ENCODE data around the gene PRDX2. TPM values are rescaled to one million over a fixed set of nuclear protein-coding genes. Genes with fewer than 3 reads are reported as not detected.

The PRDX2 gene
- total RNA-seq, 3 donors from 2014 or later: 225 to 266 (median 256) TPM

DNA sequence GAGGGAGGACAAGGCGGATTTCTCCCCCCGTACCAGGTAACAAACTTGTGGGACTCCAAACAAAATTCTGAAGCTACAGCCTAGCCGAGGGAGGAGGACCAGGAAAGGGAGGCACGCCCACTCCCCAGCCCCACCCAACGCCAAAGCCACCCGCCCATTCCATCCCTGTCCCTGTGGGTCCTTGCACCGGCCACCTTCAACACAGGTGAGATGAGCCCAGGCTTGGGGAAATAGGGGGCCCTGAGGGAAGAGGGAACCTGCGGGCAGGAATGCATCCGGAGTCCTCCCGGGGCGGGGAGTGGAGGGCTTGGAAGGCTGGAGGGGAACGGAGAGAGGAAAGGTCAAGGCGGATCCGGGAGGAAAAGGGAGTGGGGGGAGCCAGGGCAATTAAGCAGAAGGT, 50.0 kb downstream of the PRDX2 start, which contains the start of gene BEST2:
Gene BEST2 (plus strand): TSS at position 157 of the 400 bp plus-strand sequence. CDS start 802 bp downstream, outside the sequence.
- no peak within 1 kb of the TSS for H3K4me3 ChIP-seq
- peaks cover 13% of the 10 kb centered on the region for H3K4me1 ChIP-seq (ENCODE audit: low read depth)
- no peaks in the 10 kb centered on the region for H3K36me3 ChIP-seq (ENCODE audit: low read depth)
- intact Hi-C loops (cut with DNase I, micrococcal nuclease): no loop called here
- no peak for TF ChIP-seq CTCF (IDR thresholded peaks at IDR 0.05)
- H3K9me3 ChIP-seq: no peaks in the 10 kb centered on the region
- ATAC-seq (peak; percentile 44), DNase-seq (peak in 1 of 3 donors; percentile 50)

DNA sequence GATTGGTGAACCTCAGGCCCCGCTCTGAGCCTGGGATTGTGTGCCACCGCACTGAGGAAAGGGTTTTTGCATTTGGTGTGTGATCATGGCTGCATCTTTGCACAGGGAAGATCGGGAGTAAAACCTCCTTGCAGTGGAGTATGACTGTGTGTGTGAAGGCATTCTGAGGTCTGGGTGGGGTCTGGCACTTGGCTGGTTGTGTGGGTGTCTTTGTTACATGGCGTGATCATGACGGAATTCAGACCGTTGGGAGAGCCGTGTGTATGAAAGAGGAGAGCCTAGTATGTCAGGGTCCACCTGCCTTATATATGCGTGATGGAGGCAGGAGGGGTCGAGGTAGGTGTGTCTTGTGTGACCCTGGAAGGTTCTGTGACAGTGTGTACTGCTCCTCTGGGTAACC, 50.7 kb downstream of the PRDX2 start:
- H3K9me3 ChIP-seq: no peaks in the 10 kb centered on the region
- DNase-seq: no peak
- TF ChIP-seq CTCF (IDR thresholded peaks at IDR 0.05): no peak
- peaks cover 13% of the 10 kb centered on the region for H3K4me1 ChIP-seq (ENCODE audit: low read depth)
- no peaks in the 10 kb centered on the region for H3K36me3 ChIP-seq (ENCODE audit: low read depth)
- ATAC-seq: peak; percentile 1
- H3K4me3 ChIP-seq: no peak overlapping the region
- intact Hi-C loops (cut with DNase I, micrococcal nuclease): no loop called here

GRCh38 chr19:12749938-12750521, 51.6 kb downstream of the PRDX2 start:
- peak; percentile 78 for ATAC-seq
- peak; percentile 42 to 81 (median 68) for DNase-seq
- intact Hi-C loops (cut with DNase I, micrococcal nuclease): no loop called here
- H3K4me1 ChIP-seq (ENCODE audit: low read depth): peaks cover 13% of the 10 kb centered on the region
- no peaks in the 10 kb centered on the region for H3K9me3 ChIP-seq
- no peak for TF ChIP-seq CTCF (IDR thresholded peaks at IDR 0.05)
- H3K4me3 ChIP-seq: no peak overlapping the region
- no peaks in the 10 kb centered on the region for H3K36me3 ChIP-seq (ENCODE audit: low read depth)

- no peak for DNase-seq
- Histone ChIP-seq H3K4me1 (ENCODE audit: low read depth) (peaks cover 13% of the 10 kb centered on the region), H3K4me3 (no peak overlapping the region), H3K9me3 (no peaks in the 10 kb centered on the region), H3K36me3 (ENCODE audit: low read depth) (no peaks in the 10 kb centered on the region)
- ATAC-seq: no peak
- intact Hi-C loops (cut with DNase I, micrococcal nuclease): no loop called here
- no peak for TF ChIP-seq CTCF (IDR thresholded peaks at IDR 0.05)
Observed at GRCh38 chr19:12748489-12748888, 53.1 kb downstream of the PRDX2 start.

Small RNA genes within 50 kb of the gene (microRNA-seq; reads per million reads assigned to microRNA genes)
- gene MIR5684: 0.70 reads per million

Other genes with a start within 250 kb of the PRDX2 start
- 10 to 100 TPM in 1 of 3 donors, 1 to 10 TPM in 2; 8.6 to 11.3 (median 8.8) TPM for gene ZNF490, start 191.0 kb downstream of the PRDX2 start, total RNA-seq
- 10 to 100 TPM; 22.5 to 29.7 (median 26.9) TPM for gene ZNF791, start 190.9 kb downstream of the PRDX2 start, total RNA-seq
- 100 to 1,000 TPM in 1 of 3 donors, 10 to 100 TPM in 2; 92.7 to 104 (median 96.6) TPM for gene MAN2B1, start 135.1 kb downstream of the PRDX2 start, total RNA-seq
- gene WDR83, start 135.0 kb downstream of the PRDX2 start, total RNA-seq: 10 to 100 TPM in 1 of 3 donors, 1 to 10 TPM in 2; 6.4 to 13.4 (median 7.4) TPM
- gene DHPS, start 119.9 kb downstream of the PRDX2 start, total RNA-seq: 10 to 100 TPM; 71.4 to 91.4 (median 88.9) TPM
- not detected for gene GNG14, start 113.8 kb downstream of the PRDX2 start, total RNA-seq
- 1 to 10 TPM; 6.0 to 8.9 (median 7.8) TPM for gene FBXW9, start 105.2 kb downstream of the PRDX2 start, total RNA-seq
- gene TNPO2, start 77.9 kb downstream of the PRDX2 start, total RNA-seq: 10 to 100 TPM; 48.9 to 73.3 (median 66.9) TPM
- 100 to 1,000 TPM; 122 to 164 (median 146) TPM for gene TRIR, start 67.1 kb downstream of the PRDX2 start, total RNA-seq
- gene GET3, start 64.3 kb downstream of the PRDX2 start, total RNA-seq: 10 to 100 TPM; 44.8 to 70.5 (median 50.0) TPM
- gene BEST2, start 50.0 kb downstream of the PRDX2 start, total RNA-seq: 100 to 1,000 TPM in 1 of 3 donors, 10 to 100 TPM in 2; 29.0 to 167 (median 32.2) TPM
- gene HOOK2, start 26.2 kb downstream of the PRDX2 start, total RNA-seq: 10 to 100 TPM; 52.2 to 91.9 (median 69.0) TPM
- 100 to 1,000 TPM; 170 to 191 (median 191) TPM for gene JUNB, start 10.3 kb downstream of the PRDX2 start, total RNA-seq
- gene THSD8, start 269 bp upstream of the PRDX2 start, total RNA-seq: 10 to 100 TPM in 1 of 3 donors, 1 to 10 TPM in 2; 1.5 to 10.4 (median 2.7) TPM
- 10 to 100 TPM in 1 of 3 donors, 1 to 10 TPM in 2; 5.5 to 12.4 (median 6.5) TPM for gene RNASEH2A, start 4.8 kb upstream of the PRDX2 start, total RNA-seq
- 1 to 10 TPM in 1 of 3 donors, under 1 TPM in 1, not detected in 1; 0.87 to 1.7 TPM for gene RTBDN, start 32.8 kb upstream of the PRDX2 start, total RNA-seq
- 1 to 10 TPM in 2 of 3 donors, under 1 TPM in 1; 0.69 to 4.1 (median 1.2) TPM for gene MAST1, start 36.7 kb upstream of the PRDX2 start, total RNA-seq
- gene DNASE2, start 79.6 kb upstream of the PRDX2 start, total RNA-seq: 10 to 100 TPM; 22.8 to 31.8 (median 30.3) TPM
- not detected for gene KLF1, start 85.4 kb upstream of the PRDX2 start, total RNA-seq
- gene GCDH, start 89.4 kb upstream of the PRDX2 start, total RNA-seq: 10 to 100 TPM; 24.2 to 27.2 (median 24.7) TPM
- 1 to 10 TPM in 1 of 3 donors, not detected in 2; 1.2 TPM for gene SYCE2, start 117.5 kb upstream of the PRDX2 start, total RNA-seq
- gene FARSA, start 131.9 kb upstream of the PRDX2 start, total RNA-seq: 10 to 100 TPM; 44.1 to 54.0 (median 48.1) TPM
- 100 to 1,000 TPM; 433 to 945 (median 637) TPM for gene CALR, start 136.8 kb upstream of the PRDX2 start, total RNA-seq
- 100 to 1,000 TPM in 1 of 3 donors, 10 to 100 TPM in 2; 76.4 to 117 (median 81.4) TPM for gene RAD23A, start 144.1 kb upstream of the PRDX2 start, total RNA-seq
- gene GADD45GIP1, start 155.4 kb upstream of the PRDX2 start, total RNA-seq: 10 to 100 TPM in 2 of 3 donors, 1 to 10 TPM in 1; 10.0 to 16.4 (median 14.1) TPM
- 1 to 10 TPM in 1 of 3 donors, under 1 TPM in 1, not detected in 1; 0.34 to 1.1 TPM for gene DAND5, start 167.8 kb upstream of the PRDX2 start, total RNA-seq
- 100 to 1,000 TPM in 1 of 3 donors, 10 to 100 TPM in 2; 59.4 to 238 (median 64.6) TPM for gene NFIX, start 193.7 kb upstream of the PRDX2 start, total RNA-seq